EL (cell line): ENCODE measurements around the gene KANK4.

Experiments
- DNase-seq: peaks from one replicate; pipeline ENCODE4 v3.0.0-alpha.2; 2016

Gene KANK4

GRCh38 chr1:62304515-62304914, 14.7 kb downstream of the KANK4 start:
- no peak for DNase-seq

- no peak for DNase-seq
Observed at GRCh38 chr1:62301726-62302390, 17.4 kb downstream of the KANK4 start.

- DNase-seq = no peak
Observed at GRCh38 chr1:62299426-62300200, 19.6 kb downstream of the KANK4 start.

GRCh38 chr1:62295921-62296491, 23.2 kb downstream of the KANK4 start:
- DNase-seq = peak; percentile 83

GRCh38 chr1:62294261-62294660, 25.0 kb downstream of the KANK4 start:
- peak; percentile 40 for DNase-seq

- no peak for DNase-seq
Observed at GRCh38 chr1:62288662-62289061, 30.6 kb downstream of the KANK4 start.

DNA sequence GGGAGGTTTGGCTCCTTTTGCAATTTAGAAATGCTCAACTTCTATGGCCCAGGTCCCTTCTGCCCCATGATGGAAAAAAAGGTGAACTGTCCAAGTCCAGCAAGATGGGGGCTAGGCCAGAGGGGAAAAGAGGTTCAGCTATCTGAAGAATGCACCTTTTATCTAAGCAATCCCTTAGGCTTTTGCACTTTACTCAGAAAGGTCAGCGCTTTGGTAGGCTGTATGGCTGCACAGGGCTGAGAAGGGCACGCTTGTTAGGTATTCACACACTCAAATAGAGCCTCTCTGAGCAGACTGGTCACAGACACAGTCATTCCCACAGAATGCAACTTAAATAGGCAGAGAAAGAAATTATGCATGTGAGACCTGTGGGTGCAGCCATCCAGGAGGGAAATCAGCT, 31.0 kb downstream of the KANK4 start:
- DNase-seq = no peak

DNA sequence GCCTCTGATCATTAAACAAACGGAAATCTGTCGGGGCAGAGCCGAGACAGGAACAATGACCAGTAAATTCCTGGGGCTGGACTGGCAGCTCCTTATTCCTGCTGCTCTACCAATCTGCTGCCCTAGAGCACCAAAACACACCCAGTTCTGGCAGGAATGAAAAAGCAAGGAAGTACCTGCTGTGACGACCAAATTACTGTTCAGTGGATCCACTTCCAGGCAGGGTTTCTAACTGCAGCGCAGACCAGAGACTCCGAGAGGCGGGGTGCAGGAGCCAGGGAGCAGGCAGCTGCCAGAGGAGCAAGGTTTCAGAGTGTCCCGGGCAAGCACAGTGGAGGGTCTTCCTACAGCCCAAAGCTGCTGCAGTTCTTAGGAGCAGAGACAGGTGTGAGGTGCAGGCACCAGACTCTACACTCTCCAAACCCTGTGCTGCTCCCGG, 32.4 kb downstream of the KANK4 start:
- peak; percentile 19 for DNase-seq

- no peak for DNase-seq
Observed at GRCh38 chr1:62285984-62286785, 33.0 kb downstream of the KANK4 start.

- DNase-seq = no peak
Observed at GRCh38 chr1:62285440-62285839, 33.8 kb downstream of the KANK4 start.

GRCh38 chr1:62283986-62284385, 35.2 kb downstream of the KANK4 start:
- no peak for DNase-seq

DNA sequence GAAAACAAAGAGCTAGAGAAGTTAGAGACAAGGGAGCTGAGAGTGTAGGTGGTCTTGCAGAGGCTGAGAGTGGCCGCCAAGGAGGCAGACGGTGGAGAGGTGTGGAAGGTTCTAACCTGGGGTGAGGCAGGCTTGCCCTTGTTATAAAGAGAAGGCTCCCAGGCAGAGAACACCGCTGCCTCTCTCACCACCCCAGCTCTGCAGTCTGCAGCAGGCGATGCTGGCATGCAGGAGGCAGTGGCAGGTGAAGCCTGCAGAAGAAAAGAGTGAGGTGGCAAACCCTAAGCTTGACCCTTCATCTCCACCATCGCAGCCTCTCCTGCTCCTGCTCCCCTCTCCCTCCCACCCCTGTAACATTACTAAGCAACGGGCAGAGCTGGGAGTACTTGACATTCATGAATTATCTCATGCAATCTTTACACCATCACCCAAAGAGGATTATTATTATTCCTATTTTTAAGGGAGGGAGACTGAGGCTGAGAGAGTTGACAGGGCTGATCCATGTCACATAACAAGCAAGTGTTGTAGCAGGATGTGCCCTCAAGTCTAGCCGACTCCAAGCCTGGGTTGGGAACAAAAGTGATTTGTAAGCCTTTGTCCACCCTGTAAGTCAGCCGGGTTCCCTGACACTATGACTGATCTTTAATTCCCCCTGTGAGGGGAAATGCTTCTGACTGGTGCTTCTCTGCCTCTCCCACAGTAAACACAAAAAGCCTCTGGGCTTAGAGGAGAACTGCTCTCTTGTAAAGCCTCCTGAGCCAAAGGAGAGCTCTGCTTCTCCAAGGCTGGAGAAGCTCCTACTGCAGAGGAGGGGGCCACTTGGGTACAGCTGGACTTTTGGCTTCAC, 36.1 kb downstream of the KANK4 start:
- no peak for DNase-seq

DNA sequence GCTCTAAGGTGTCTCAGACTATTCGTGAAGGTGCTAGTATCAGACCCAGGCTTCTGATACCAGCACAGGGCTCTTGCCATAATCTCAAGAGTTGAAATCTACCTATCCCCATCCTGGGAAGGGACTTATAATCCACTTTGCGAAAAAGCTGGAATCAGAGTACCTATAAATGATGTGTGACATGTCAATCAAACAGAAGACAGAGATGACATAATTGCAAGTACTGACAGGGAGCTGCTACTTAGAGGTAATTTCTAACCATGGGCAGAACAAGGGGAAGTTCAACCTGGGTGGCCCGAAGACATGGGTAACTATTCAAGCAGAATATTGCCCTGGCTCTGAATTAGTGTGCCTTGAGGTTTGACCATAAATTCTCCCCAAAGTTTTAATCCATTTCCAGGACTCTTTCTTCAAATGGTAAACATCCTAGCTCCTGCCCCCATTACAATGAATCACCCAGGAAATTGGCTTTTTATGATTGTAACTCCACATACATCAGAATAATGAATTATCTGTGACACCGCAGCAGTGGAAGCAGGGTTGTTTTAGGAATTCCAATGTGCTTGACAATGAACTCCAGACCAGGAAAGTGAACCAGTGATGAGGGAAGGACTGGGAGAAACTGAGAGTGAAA, 37.2 kb downstream of the KANK4 start:
- peak; percentile 56 for DNase-seq

GRCh38 chr1:62280960-62281465, 38.2 kb downstream of the KANK4 start:
- DNase-seq = no peak

DNA sequence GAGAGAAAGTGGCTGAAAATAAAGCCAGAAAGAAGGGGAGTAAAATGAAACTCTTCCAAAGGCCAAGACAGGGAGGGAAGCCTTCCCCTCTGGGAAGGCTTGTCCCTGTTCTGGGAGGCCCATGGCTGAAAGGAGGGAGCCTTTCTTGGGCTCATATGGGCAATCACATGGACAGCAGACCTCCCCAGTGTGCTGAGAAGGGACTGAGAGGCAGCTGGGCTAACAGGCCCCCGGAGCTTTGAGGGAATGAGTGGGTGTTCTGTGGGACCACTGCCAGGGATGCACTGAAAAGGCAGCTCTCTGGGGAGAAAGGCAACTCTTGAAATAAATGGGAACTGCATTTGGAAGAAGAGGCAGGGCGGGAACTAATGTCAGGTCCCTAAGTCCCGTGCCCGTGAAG, 39.1 kb downstream of the KANK4 start:
- DNase-seq = no peak

DNA sequence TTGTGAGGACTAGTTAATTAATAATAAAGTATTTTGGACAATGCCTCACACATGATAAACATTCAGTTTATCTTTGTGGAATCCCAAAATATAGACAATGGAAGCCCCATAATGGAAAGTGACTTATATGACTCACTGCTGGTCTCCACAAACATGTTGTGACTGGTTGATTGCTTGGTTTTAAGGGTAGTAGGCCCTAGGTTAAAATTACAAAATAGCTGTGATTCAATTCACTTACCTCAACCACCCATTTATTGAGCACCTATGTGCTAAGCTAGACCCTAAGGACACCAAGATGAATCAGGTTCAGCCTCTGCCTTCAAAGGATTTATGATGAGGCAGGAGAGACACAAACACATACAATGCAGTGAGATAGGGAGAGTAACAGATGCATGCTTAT, 42.4 kb downstream of the KANK4 start:
- DNase-seq = no peak

DNA sequence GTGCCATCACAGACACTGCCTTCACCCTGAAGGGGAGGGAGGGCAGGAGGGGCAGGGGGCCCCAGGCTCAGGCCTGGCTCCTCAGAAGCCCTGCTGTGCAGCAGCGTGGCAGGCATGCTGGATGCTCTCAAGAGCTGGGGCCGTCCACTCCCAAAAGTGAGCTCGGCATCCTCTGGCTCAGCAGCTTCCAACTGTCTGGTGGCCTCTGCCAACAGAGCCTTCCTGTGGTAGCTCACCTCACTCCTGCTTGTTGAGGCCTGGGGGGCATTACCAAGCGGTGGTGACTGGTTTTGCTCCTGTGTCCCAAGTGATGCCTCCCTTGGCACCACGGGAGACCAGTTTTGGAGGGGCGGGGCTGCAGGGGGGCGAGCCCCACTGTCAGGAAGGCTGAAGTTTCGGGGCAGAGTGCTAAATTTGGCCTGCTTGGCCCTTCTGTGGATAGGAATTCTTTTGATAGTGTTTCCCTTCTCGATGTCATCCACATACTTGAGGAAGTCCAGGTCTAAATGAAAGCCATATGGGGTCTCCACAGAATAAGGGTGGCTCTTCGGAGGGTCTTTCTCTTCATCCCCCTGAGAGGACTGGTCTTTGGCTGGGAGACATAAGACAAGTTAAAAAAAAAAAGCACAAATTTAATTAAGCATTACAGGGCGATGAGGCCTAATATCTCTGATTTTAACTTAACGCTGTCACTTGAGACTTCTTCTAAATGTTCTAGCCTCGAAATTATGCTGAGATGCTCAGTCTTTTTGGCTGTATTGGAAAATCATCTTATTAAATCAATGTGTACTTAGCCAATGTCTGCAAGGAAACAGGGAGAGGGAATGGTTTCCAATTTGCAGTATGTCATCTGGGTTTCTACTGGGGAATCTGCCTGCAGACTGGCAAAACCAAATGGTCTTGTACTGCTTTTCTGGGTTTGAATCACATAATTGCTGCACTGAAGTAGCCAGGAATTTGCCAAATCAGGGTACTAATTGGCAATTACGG, 44.4 kb downstream of the KANK4 start:
- no peak for DNase-seq

GRCh38 chr1:62273953-62274352, 45.3 kb downstream of the KANK4 start:
- no peak for DNase-seq

DNA sequence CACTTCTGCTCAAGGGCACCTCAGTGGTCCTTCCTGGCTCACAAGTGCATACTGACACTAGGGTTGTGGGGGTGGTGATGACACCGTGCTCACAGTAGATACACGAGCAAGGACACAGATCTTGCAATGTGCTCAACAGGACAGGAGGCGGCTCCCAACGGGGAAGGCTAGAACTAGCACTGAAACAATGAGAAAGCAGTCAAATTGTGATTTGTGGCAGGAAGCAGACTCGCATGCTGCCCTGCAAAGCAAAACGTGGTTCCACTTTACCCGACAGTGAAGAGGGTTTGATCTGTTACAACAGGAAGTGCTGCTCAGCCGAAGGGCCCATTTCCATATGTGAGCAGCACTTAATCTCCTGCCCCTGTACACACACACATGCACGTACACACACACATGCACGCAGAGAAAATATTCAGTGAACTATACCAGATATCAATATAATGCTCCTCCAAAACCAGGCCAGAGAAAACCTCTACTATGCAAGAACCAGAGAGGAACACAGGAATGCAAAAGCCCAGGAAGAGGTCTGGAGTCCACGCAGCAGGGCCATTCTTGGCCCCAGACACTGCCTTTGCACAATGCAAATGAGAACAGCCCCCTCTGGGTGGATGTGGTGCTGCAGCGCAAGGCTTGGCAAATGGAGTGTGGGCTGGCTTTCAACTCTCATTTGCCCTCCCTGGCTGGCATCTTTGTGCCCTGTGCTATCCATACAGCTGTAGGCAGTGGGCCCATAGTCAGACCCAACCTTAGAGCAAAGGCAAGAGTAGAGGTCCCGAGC, 47.1 kb downstream of the KANK4 start:
- DNase-seq = no peak

DNA sequence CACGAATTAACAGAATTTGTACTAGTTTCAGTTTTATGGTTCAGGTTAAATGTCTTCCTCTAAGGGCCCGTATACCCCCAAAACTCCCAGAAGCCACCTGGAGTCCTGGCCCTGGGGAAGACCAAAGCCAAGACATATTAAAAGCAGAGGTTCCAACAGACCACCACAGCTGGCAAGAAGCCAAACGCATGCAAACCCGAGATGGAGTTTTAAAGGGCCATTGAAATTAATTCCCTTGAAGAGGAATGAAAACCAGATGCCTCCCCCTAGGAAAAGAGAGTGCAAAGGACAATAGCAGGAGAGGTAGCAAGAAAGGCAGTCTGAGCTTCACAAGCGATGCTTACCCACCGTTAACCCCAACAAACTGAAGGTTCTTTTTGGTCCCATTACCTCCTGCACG, 48.1 kb downstream of the KANK4 start:
- DNase-seq = no peak
